CD14-positive monocyte (primary cell): Measurements from ENCODE around the gene LSS. TPM values are rescaled to one million over a fixed set of nuclear protein-coding genes. Genes with fewer than 3 reads are reported as not detected.

Experiments used
- DNase-seq, 3 donors: peaks; one replicate each; pipeline ENCODE4 v3.0.0-alpha.2; 2011 to 2022
- H2AFZ ChIP-seq: 2 replicates; pipeline ENCODE4 v1.6.0; 2012; ENCODE audit warnings: mild to moderate bottlenecking, low read depth, low read length, inconsistent platforms; ENCODE audit not compliant: insufficient read depth, poor library complexity, severe bottlenecking
- H3K27ac ChIP-seq, 2 donors: 1 replicate in 1 of 2; 2 replicates in 1 of 2; pipeline ENCODE4 v1.5.1; 2012 to 2013; ENCODE audit warnings: low read length in 2 of 2, control low read depth in 1 of 2, inconsistent platforms in 1 of 2, low read depth in 1 of 2, mild to moderate bottlenecking in 1 of 2
- H3K27me3 ChIP-seq, 2 donors: one replicate each; pipeline versions ENCODE4 v1.6.0 to v1.6.1; 2011 to 2013; ENCODE audit warnings: low read length in 2 of 2; ENCODE audit not compliant: control insufficient read depth in 2 of 2, insufficient read depth in 2 of 2
- H3K36me3 ChIP-seq, 2 donors: replicated peaks in 1 of 2; 1 replicate in 1 of 2; 2 replicates in 1 of 2; pipeline versions ENCODE4 v1.5.1 to v1.6.1; 2012 to 2013; ENCODE audit warnings: low read length in 2 of 2, control low read depth in 1 of 2, inconsistent platforms in 1 of 2, mild to moderate bottlenecking in 1 of 2; ENCODE audit not compliant: insufficient read depth in 2 of 2, control insufficient read depth in 1 of 2
- H3K4me1 ChIP-seq, 2 donors: 1 replicate in 1 of 2; 2 replicates in 1 of 2; pipeline versions ENCODE4 v1.5.1 to v1.6.1; 2012 to 2013; ENCODE audit warnings: low read length in 2 of 2, control low read depth in 1 of 2, inconsistent platforms in 1 of 2, mild to moderate bottlenecking in 1 of 2, moderate library complexity in 1 of 2; ENCODE audit not compliant: insufficient read depth in 2 of 2, control insufficient read depth in 1 of 2
- H3K4me2 ChIP-seq: replicated peaks from 2 replicates; pipeline ENCODE3; 2012; ENCODE audit warnings: low read length, moderate library complexity, mild to moderate bottlenecking; ENCODE audit not compliant: poor library complexity, severe bottlenecking; ENCODE audit errors: extremely low read depth
- H3K4me3 ChIP-seq, 3 experiments: fragments of 200-600 bp in 1 of 3; sonication (generic) in 1 of 3; replicated peaks in 1 of 3; 1 replicate in 2 of 3; 2 replicates in 1 of 3; pipeline ENCODE4 v1.5.1; 2011 to 2013; ENCODE audit warnings: low read length in 3 of 3, mild to moderate bottlenecking in 3 of 3, control low read depth in 2 of 3, low read depth in 2 of 3, inconsistent platforms in 1 of 3, moderate library complexity in 1 of 3
- H3K79me2 ChIP-seq: 2 replicates; pipeline ENCODE4 v1.6.0; 2012; ENCODE audit warnings: mild to moderate bottlenecking, control low read depth, inconsistent platforms, low read length, moderate library complexity; ENCODE audit not compliant: insufficient read depth
- H3K9ac ChIP-seq: 2 replicates; pipeline ENCODE4 v1.6.0; 2017; ENCODE audit warnings: low read length, mild to moderate bottlenecking; ENCODE audit not compliant: insufficient read depth, poor library complexity, severe bottlenecking
- H3K9me3 ChIP-seq, 2 donors: replicated peaks in 1 of 2; 1 replicate in 1 of 2; 2 replicates in 1 of 2; pipeline versions ENCODE4 v1.5.1 to v1.6.1; 2012 to 2013; ENCODE audit warnings: low read length in 2 of 2, control low read depth in 1 of 2; ENCODE audit not compliant: control insufficient read depth in 1 of 2, insufficient read depth in 1 of 2
- H4K20me1 ChIP-seq: 2 replicates; pipeline ENCODE4 v1.6.0; 2012; ENCODE audit warnings: mild to moderate bottlenecking, low read length, control low read depth, moderate library complexity; ENCODE audit not compliant: insufficient read depth
- H3K27ac Mint-ChIP-seq, 7 donors: one replicate each; pipeline ENCODE4 v1.8.0; 2020; ENCODE audit warnings: mild to moderate bottlenecking in 7 of 7, mixed read lengths in 7 of 7, moderate library complexity in 6 of 7, inconsistent platforms in 2 of 7
- H3K27me3 Mint-ChIP-seq, 3 donors: one replicate each; pipeline ENCODE4 v1.8.0; 2021 to 2022; ENCODE audit warnings: low read depth in 3 of 3, mild to moderate bottlenecking in 3 of 3, mixed read lengths in 3 of 3, moderate library complexity in 3 of 3, inconsistent platforms in 1 of 3
- H3K36me3 Mint-ChIP-seq, 2 donors: one replicate each; pipeline ENCODE4 v1.8.0; 2020; ENCODE audit warnings: mixed read lengths in 2 of 2, inconsistent platforms in 1 of 2, mild to moderate bottlenecking in 1 of 2
- H3K4me1 Mint-ChIP-seq: one replicate; pipeline ENCODE4 v1.8.0; 2020; ENCODE audit warnings: mild to moderate bottlenecking, mixed read lengths
- H3K4me3 Mint-ChIP-seq, 2 donors: one replicate each; pipeline ENCODE4 v1.8.0; 2020; ENCODE audit warnings: mild to moderate bottlenecking in 2 of 2, mixed read lengths in 2 of 2, moderate library complexity in 1 of 2
- H3K9me3 Mint-ChIP-seq, 7 donors: one replicate each; pipeline ENCODE4 v1.8.0; 2020 to 2022; ENCODE audit warnings: mixed read lengths in 7 of 7, mild to moderate bottlenecking in 6 of 7, moderate library complexity in 6 of 7, inconsistent platforms in 2 of 7
- CTCF ChIP-seq: fragments of 200-600 bp; IDR thresholded peaks from one replicate; pipeline ENCODE4 v1.8.0; 2022; ENCODE audit warnings: antibody characterized with exemption, mild to moderate bottlenecking
- WGBS: methylation state at CpG from one replicate; pipeline ENCODE4 v1.1.5; 2013; ENCODE audit warnings: missing lambda C conversion rate; ENCODE audit not compliant: insufficient coverage; 5-methylcytosine and 5-hydroxymethylcytosine counted together
- intact Hi-C, 2 donors: fragments of 100-400 bp; cut with micrococcal nuclease; formaldehyde crosslinking; loops; one replicate each; pipeline versions ENCODE4 v1.15.0 to v1.15.1; 2023
- polyA plus RNA-seq, 3 donors: library from polyadenylated mRNA; depleted of rRNA in 1 of 3; unstranded in 2 of 3; stranded (reverse) in 1 of 3; fragments of 300-500 nt in 2 of 3; fragments of >200 nt in 1 of 3; fragmentation: Illumina TruSeq in 2 of 3; gene quantifications; 1 replicate in 2 of 3; 2 replicates in 1 of 3; pipeline ENCODE4 v1.2.3, GENCODE V29; 2012 to 2021

LSS gene
- polyA plus RNA-seq, 3 donors = 4.1 to 20.0 (median 4.9) TPM

DNA sequence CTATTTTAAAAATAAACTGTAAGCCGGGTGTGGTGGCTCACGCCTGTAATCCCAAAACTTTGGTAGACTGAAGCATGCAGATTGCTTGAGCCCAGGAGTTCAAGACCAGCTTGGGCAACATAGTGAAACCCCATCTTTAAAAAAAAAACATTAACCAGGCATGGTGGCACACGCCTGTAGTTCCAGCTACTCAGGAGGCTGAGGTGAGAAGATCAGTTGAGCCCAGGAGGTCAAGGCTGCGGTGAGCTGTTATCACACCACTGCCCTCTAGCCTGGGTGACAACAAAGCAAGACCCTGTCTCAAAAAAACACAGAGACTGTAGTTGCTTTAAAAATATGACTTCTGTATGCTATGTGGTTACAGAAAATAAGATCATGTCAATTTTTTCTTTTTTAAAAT lies 24.3 kb upstream of the LSS start:
- Mint-ChIP-seq H3K27me3 (peaks cover 0 to 4% (median 4%) of the 10 kb centered on the region in 3 donors), H3K27ac (no peak overlapping the region), H3K4me1 (peaks cover 5% of the 10 kb centered on the region), H3K9me3 (peaks cover 0 to 4% (median 0%) of the 10 kb centered on the region in 7 donors), H3K4me3 (no peak overlapping the region), H3K36me3 (peaks cover 91 to 99% of the 10 kb centered on the region in 2 donors)
- no peaks in the 10 kb centered on the region for H3K27me3 ChIP-seq
- TF ChIP-seq CTCF = no peak
- no peak for DNase-seq
- H3K27ac ChIP-seq = no peak overlapping the region
- H3K9ac ChIP-seq = no peak overlapping the region
- no CpG with 5 or more reads among the region's 4 CpGs for WGBS
- H3K4me1 ChIP-seq = no peaks in the 10 kb centered on the region
- H3K4me2 ChIP-seq = no peak overlapping the region
- intact Hi-C loops = no loop called here
- no peaks in the 10 kb centered on the region for H4K20me1 ChIP-seq
- H3K79me2 ChIP-seq = no peaks in the 10 kb centered on the region
- H3K4me3 ChIP-seq = no peak overlapping the region
- peaks cover 94 to 100% of the 10 kb centered on the region in 2 donors for H3K36me3 ChIP-seq
- H2AFZ ChIP-seq = no peak overlapping the region
- no peaks in the 10 kb centered on the region for H3K9me3 ChIP-seq

DNA sequence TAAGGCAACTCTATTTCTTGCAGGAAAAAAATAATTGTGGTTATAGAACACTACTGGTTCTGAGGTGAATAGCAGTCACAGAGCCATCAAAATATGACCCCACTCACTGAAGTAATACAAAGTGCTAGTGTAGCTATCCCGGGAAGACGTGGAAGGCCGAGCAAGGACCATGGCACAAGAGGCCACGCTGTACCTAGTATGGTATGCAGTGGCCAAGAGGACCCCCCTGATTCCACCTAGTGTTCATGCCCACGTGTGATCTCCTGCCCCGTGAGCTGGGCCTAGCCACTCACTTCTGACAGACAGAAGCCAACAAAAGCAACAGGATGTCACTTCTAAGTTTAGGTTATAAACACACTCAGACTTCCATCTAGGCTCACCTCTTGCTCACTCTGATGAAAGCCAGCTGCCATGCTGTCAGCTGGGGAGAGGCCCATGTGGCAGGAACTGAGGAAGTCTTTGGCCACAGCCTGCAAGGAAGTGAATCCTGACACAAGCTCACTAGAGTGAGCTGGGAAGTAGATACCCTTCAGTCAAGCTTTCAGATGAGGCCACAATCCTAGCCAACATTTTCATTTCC lies 21.7 kb upstream of the LSS start:
- Histone ChIP-seq H3K4me2 (no peak overlapping the region), H3K9ac (no peak overlapping the region), H3K4me1 (no peaks in the 10 kb centered on the region), H2AFZ (no peak overlapping the region), H3K27me3 (no peaks in the 10 kb centered on the region), H3K4me3 (no peak overlapping the region), H3K9me3 (no peaks in the 10 kb centered on the region), H3K36me3 (peaks cover 92 to 99% of the 10 kb centered on the region in 2 donors), H4K20me1 (no peaks in the 10 kb centered on the region), H3K27ac (no peak overlapping the region), H3K79me2 (no peaks in the 10 kb centered on the region)
- H3K27ac Mint-ChIP-seq = peak overlapping the region in 1 of 7 donors; percentile 3
- intact Hi-C loops = no loop called here
- H3K9me3 Mint-ChIP-seq = peaks cover 0 to 3% (median 0%) of the 10 kb centered on the region in 7 donors
- H3K4me1 Mint-ChIP-seq = peaks cover 5% of the 10 kb centered on the region
- 100% methylated on average over 3 of the region's 6 CpGs for WGBS
- no peak for DNase-seq
- peaks cover 92 to 98% of the 10 kb centered on the region in 2 donors for H3K36me3 Mint-ChIP-seq
- H3K4me3 Mint-ChIP-seq = no peak overlapping the region
- H3K27me3 Mint-ChIP-seq = peaks cover 0 to 3% (median 2%) of the 10 kb centered on the region in 3 donors
- no peak for TF ChIP-seq CTCF
